Adrenal gland (tissue), 5 donors: ENCODE data around the gene GLRA3.

Source experiments
- POLR2A ChIP-seq, 2 donors: fragments of 450-650 bp; IDR thresholded peaks; one replicate each; pipeline ENCODE4 v1.6.1; 2017; ENCODE audit warnings: antibody characterized with exemption in 2 of 2, mild to moderate bottlenecking in 2 of 2, moderate library complexity in 1 of 2
- TF ChIP-seq, protein P1 (sequence below), 6 experiments: fragments of 450-650 bp in 4 of 6; fragments of 200-600 bp in 2 of 6; sonication (generic) in 1 of 6; IDR thresholded peaks; 1 replicate in 5 of 6; 2 replicates in 1 of 6; pipeline versions ENCODE4 v1.5.1 to v1.8.0; 2016 to 2021; ENCODE audit warnings: antibody characterized with exemption in 6 of 6, mild to moderate bottlenecking in 2 of 6, moderate library complexity in 1 of 6
- donor health status: DM: no; HTN: no; CAD: no.

GRCh38 chr4:174627473-174627872 is 201.6 kb downstream of the GLRA3 start:
- TF ChIP-seq, protein P1, sequence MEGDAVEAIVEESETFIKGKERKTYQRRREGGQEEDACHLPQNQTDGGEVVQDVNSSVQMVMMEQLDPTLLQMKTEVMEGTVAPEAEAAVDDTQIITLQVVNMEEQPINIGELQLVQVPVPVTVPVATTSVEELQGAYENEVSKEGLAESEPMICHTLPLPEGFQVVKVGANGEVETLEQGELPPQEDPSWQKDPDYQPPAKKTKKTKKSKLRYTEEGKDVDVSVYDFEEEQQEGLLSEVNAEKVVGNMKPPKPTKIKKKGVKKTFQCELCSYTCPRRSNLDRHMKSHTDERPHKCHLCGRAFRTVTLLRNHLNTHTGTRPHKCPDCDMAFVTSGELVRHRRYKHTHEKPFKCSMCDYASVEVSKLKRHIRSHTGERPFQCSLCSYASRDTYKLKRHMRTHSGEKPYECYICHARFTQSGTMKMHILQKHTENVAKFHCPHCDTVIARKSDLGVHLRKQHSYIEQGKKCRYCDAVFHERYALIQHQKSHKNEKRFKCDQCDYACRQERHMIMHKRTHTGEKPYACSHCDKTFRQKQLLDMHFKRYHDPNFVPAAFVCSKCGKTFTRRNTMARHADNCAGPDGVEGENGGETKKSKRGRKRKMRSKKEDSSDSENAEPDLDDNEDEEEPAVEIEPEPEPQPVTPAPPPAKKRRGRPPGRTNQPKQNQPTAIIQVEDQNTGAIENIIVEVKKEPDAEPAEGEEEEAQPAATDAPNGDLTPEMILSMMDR (IDR thresholded peaks at IDR 0.05): no peak
- TF ChIP-seq POLR2A (IDR thresholded peaks at IDR 0.05): no peak
